AG10803 (cell line): ENCODE results near the gene C1orf35.

Experiments used
- DNase-seq: peaks from one replicate; pipeline ENCODE4 v3.0.0; 2010; ENCODE audit warnings: low read depth
- H3K4me3 ChIP-seq: 2 replicates; pipeline ENCODE4 v1.5.1; 2011; ENCODE audit warnings: mild to moderate bottlenecking, low read length, control low read depth
- TF ChIP-seq, protein P1 (sequence below): conservative IDR thresholded peaks from 2 replicates; pipeline ENCODE4 v1.5.1; 2011; ENCODE audit warnings: mild to moderate bottlenecking, low read length, control low read depth, inconsistent platforms

C1orf35 gene

GRCh38 chr1:228145463-228146416 lies 42.6 kb upstream of the C1orf35 start:
- TF ChIP-seq, protein P1, sequence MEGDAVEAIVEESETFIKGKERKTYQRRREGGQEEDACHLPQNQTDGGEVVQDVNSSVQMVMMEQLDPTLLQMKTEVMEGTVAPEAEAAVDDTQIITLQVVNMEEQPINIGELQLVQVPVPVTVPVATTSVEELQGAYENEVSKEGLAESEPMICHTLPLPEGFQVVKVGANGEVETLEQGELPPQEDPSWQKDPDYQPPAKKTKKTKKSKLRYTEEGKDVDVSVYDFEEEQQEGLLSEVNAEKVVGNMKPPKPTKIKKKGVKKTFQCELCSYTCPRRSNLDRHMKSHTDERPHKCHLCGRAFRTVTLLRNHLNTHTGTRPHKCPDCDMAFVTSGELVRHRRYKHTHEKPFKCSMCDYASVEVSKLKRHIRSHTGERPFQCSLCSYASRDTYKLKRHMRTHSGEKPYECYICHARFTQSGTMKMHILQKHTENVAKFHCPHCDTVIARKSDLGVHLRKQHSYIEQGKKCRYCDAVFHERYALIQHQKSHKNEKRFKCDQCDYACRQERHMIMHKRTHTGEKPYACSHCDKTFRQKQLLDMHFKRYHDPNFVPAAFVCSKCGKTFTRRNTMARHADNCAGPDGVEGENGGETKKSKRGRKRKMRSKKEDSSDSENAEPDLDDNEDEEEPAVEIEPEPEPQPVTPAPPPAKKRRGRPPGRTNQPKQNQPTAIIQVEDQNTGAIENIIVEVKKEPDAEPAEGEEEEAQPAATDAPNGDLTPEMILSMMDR: no peak
- no peak for DNase-seq

GRCh38 chr1:228144993-228145343 lies 41.8 kb upstream of the C1orf35 start:
- DNase-seq: no peak
- no peak overlapping the region for H3K4me3 ChIP-seq
- TF ChIP-seq, protein P1: no peak

More at GRCh38 chr1:228145463-228146416, 42.6 kb upstream of the C1orf35 start:
- H3K4me3 ChIP-seq: no peak overlapping the region

- no peak overlapping the region for H3K4me3 ChIP-seq
- TF ChIP-seq, protein P1: no peak
- no peak for DNase-seq
Observed at GRCh38 chr1:228144193-228144992, 41.3 kb upstream of the C1orf35 start.

DNA sequence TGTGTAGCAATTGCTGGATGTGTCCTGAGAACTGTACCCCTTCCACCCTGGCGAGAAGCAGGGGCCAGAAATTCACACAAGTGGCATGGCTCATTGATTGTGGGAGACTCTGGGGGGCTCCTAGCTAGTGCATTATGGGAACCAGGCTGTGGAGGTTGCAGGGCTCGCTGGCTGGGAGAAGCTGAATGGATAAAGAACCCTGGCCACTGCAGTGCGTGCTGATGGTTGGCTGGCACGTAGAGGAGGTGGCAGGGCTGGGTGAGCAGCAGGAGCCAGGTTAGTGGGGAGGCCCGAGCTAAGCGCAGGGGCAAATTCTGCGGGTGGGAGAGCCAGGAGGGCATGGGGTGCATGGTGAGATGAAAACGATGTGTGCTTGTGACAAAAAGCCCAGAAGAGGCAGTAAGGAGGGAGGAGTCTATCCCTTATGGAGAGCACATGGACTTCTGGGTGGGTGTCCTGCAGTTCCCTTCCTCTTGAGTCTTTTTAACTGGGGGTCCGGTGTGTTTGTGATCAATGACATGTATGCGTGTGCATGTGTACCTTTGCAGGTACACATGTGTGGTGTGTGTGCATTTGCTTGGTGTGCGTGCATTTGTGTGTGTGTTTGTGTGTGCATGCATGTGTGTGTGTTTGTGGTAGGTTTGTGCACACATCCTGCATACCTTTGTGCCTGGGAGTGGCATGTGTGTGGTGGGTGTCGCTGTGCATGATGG lies 40.5 kb upstream of the C1orf35 start:
- DNase-seq: no peak
- TF ChIP-seq, protein P1: no peak
- H3K4me3 ChIP-seq: no peak overlapping the region

- peak overlapping the region; percentile 92 for H3K4me3 ChIP-seq
- TF ChIP-seq, protein P1: no peak
- DNase-seq: no peak
Observed at GRCh38 chr1:228142701-228143136, 39.6 kb upstream of the C1orf35 start.

GRCh38 chr1:228142155-228142691 lies 39.1 kb upstream of the C1orf35 start:
- H3K4me3 ChIP-seq: peak overlapping the region; percentile 92
- DNase-seq: no peak
- TF ChIP-seq, protein P1: no peak
